Endodermal cell (in vitro differentiated cells): ENCODE results near the gene PRSS36. TPM values are rescaled to one million over a fixed set of nuclear protein-coding genes. Genes with fewer than 3 reads are reported as not detected.
"Not testable (repeated sequence)": the region's sequence is repeated elsewhere in the genome, so short reads cannot be mapped to it uniquely, and the experiment has no call there.

Source experiments
- DNase-seq: peaks from one replicate; pipeline ENCODE4 v3.0.0-alpha.2; 2017
- H3K27ac ChIP-seq: 2 replicates; pipeline ENCODE4 v1.5.1; 2013; ENCODE audit warnings: mild to moderate bottlenecking, low read depth, low read length, moderate library complexity
- H3K27me3 ChIP-seq: 2 replicates; pipeline ENCODE4 v1.6.1; 2013; ENCODE audit warnings: mild to moderate bottlenecking, low read length, moderate library complexity; ENCODE audit not compliant: insufficient read depth, control insufficient read depth, poor library complexity, severe bottlenecking
- H3K36me3 ChIP-seq: 2 replicates; pipeline ENCODE4 v1.7.0; 2013; ENCODE audit warnings: mild to moderate bottlenecking, low read length, moderate library complexity; ENCODE audit not compliant: control insufficient read depth, insufficient read depth
- H3K4me1 ChIP-seq: one replicate; pipeline ENCODE4 v1.7.0; 2013; ENCODE audit warnings: low read length; ENCODE audit not compliant: control insufficient read depth, insufficient read depth
- H3K4me3 ChIP-seq: 2 replicates; pipeline ENCODE4 v1.5.1; 2013; ENCODE audit warnings: mild to moderate bottlenecking, low read length, moderate library complexity
- H3K9ac ChIP-seq: 2 replicates; pipeline ENCODE4 v1.6.1; 2013; ENCODE audit warnings: mild to moderate bottlenecking, low read length, moderate library complexity; ENCODE audit not compliant: poor library complexity, severe bottlenecking; ENCODE audit errors: extremely low read depth
- H3K9me3 ChIP-seq: 2 replicates; pipeline ENCODE4 v1.6.1; 2013; ENCODE audit warnings: mild to moderate bottlenecking, low read length, moderate library complexity; ENCODE audit not compliant: control insufficient read depth
- H3K27ac Mint-ChIP-seq: 2 replicates; pipeline ENCODE4 v1.8.0; 2020; ENCODE audit warnings: mixed read lengths
- H3K27me3 Mint-ChIP-seq: 2 replicates; pipeline ENCODE4 v1.8.0; 2021; ENCODE audit warnings: mild to moderate bottlenecking, mixed read lengths; ENCODE audit not compliant: insufficient read depth
- H3K36me3 Mint-ChIP-seq: 2 replicates; pipeline ENCODE4 v1.8.0; 2020; ENCODE audit warnings: low read depth, mixed read lengths
- H3K4me1 Mint-ChIP-seq: 2 replicates; pipeline ENCODE4 v1.8.0; 2020; ENCODE audit warnings: mixed read lengths
- H3K4me3 Mint-ChIP-seq: 2 replicates; pipeline ENCODE4 v1.8.0; 2020; ENCODE audit warnings: mild to moderate bottlenecking, moderate library complexity, mixed read lengths
- H3K9me3 Mint-ChIP-seq: 2 replicates; pipeline ENCODE4 v1.8.0; 2020; ENCODE audit warnings: mild to moderate bottlenecking, mixed read lengths
- CTCF ChIP-seq: fragments of 200-600 bp; sonication (generic); conservative IDR thresholded peaks from 2 replicates; pipeline ENCODE4 v1.5.0; 2021; ENCODE audit warnings: antibody characterized with exemption, mild to moderate bottlenecking
- WGBS, 2 experiments: methylation state at CpG; one replicate each; pipeline versions ENCODE4 v1.1.5 to v1.1.7; 2013; ENCODE audit warnings: missing lambda C conversion rate in 2 of 2, mixed read lengths in 1 of 2; ENCODE audit not compliant: insufficient coverage in 1 of 2, insufficient read length in 1 of 2; 5-methylcytosine and 5-hydroxymethylcytosine counted together
- total RNA-seq, 2 donors: library from RNA; stranded (reverse); fragmentation: NEBNext Ultra II Directional in 1 of 2; extraction: Animal tissue kit (Norgen Biotek cat#: 25700) in 1 of 2; gene quantifications; 2 replicates in 1 of 2; 3 replicates in 1 of 2; pipeline ENCODE4 v1.2.1, GENCODE V29; 2021

The PRSS36 gene
- total RNA-seq, 2 donors from 2014 or later: 0.22 to 0.71 TPM

DNA sequence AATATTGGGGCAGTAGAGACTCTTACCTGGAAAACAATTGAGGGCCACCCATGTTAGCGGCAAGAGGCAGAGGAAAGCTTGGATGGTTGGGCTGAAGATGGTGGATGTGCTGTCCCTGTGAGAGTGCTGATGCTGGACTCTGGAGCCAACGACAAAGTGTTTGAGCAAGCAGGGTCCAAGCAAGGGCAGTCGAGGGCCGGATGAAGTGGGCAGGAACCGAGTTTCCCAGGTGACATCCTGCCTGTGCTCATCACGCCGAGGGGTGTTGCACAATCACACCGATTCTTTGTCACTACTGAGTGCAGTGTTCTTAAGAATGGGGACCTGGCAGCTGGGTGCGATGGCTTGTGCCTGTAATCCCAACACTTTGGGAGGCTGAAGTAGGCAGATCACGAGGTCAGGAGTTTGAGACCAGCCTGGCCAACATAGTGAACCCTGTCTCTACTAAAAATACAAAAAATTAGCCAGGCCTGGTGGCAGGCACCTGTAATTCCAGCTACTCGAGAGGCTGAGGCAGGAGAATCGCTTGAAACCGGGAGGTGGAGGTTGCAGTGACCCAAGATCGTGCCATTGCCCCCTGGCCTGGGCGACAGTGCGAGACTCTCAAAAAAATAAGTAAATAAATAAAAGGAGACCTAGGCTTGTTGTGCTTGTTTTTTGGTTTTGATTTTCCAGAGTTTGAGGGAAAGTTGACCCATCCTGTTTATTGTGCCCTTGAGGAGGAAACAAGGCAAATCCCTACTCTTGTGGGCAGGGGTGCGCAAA lies 46.6 kb upstream of the PRSS36 start:
- no peaks in the 10 kb centered on the region for H3K27me3 Mint-ChIP-seq
- Histone ChIP-seq H3K27ac (no peak overlapping the region), H3K36me3 (peaks cover 81% of the 10 kb centered on the region), H3K9me3 (no peaks in the 10 kb centered on the region), H3K9ac (no peak overlapping the region), H3K4me1 (no peaks in the 10 kb centered on the region), H3K27me3 (no peaks in the 10 kb centered on the region), H3K4me3 (no peak overlapping the region)
- H3K9me3 Mint-ChIP-seq: no peaks in the 10 kb centered on the region
- peaks cover 60% of the 10 kb centered on the region for H3K36me3 Mint-ChIP-seq
- peaks cover 5% of the 10 kb centered on the region for H3K4me1 Mint-ChIP-seq
- H3K4me3 Mint-ChIP-seq: no peak overlapping the region
- WGBS, 2 experiments: 93 to 95% methylated on average over 14 to 17 of the region's 17 CpGs
- no peak for DNase-seq
- TF ChIP-seq CTCF: no peak
- no peak overlapping the region for H3K27ac Mint-ChIP-seq

DNA sequence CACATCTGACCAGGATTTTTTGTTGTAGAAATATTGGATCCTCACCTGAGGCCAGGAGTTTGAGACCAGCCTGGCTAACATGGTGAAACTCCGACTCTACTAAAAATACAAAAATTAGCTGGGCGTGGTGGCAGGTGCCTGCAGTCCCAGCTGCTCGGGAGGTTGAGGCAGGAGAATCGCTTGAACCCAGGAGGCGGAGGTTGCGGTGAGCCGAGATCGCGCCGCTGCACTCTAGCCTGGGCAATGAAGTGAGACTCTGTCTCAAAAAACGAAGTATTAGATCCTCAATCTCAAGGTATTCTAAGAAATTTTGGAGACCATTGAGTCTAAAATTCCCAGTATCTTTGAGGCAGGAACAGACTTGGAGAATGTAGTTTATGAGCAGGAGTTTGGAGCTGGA lies 46.0 kb upstream of the PRSS36 start:
- not testable (repeated sequence) for H3K27ac Mint-ChIP-seq

DNA sequence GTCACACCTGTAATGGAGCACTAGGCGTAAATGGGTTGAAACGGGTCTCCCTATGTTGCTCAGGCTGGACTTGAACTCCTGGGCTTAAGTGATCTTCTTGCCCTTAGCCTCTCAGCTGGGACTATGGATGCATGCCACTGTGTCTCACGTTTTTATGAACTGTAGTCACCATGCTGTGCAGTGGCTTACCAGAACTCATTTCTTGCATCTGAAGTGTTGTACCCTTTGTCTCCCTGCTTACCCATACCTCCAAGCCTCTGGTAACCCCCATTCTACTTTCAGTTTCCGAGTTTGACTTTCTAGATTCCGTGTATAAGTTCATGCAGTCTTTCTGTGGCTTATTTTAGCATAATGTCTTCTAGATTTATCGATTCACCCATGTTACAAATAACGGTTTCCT lies 45.0 kb upstream of the PRSS36 start:
- no peaks in the 10 kb centered on the region for H3K9me3 Mint-ChIP-seq

More for the DNA sequence above, 46.0 kb upstream of the PRSS36 start:
- not testable (repeated sequence) for H3K27ac ChIP-seq, H3K9me3 ChIP-seq, H3K4me3 ChIP-seq, H3K27me3 ChIP-seq, H3K4me1 ChIP-seq, DNase-seq, H3K9me3 Mint-ChIP-seq, H3K4me1 Mint-ChIP-seq, H3K4me3 Mint-ChIP-seq, H3K9ac ChIP-seq, H3K27me3 Mint-ChIP-seq
- peaks cover 67% of the 10 kb centered on the region for H3K36me3 Mint-ChIP-seq
- 88 to 95% methylated on average over 10 to 11 of the region's 11 CpGs for WGBS, 2 experiments
- H3K36me3 ChIP-seq: peaks cover 88% of the 10 kb centered on the region

More for the DNA sequence above, 45.0 kb upstream of the PRSS36 start:
- no peak overlapping the region for H3K9ac ChIP-seq
- H3K36me3 ChIP-seq: peaks cover 97% of the 10 kb centered on the region
- 93 to 95% methylated on average over 7 of the region's 7 CpGs for WGBS, 2 experiments
- no peak overlapping the region for H3K27ac ChIP-seq
- Mint-ChIP-seq H3K4me1 (no peaks in the 10 kb centered on the region), H3K36me3 (peaks cover 75% of the 10 kb centered on the region), H3K27ac (no peak overlapping the region), H3K27me3 (no peaks in the 10 kb centered on the region), H3K4me3 (no peak overlapping the region)
- no peaks in the 10 kb centered on the region for H3K9me3 ChIP-seq
- DNase-seq: no peak
- no peak for TF ChIP-seq CTCF
- no peaks in the 10 kb centered on the region for H3K4me1 ChIP-seq
- H3K27me3 ChIP-seq: no peaks in the 10 kb centered on the region
- H3K4me3 ChIP-seq: no peak overlapping the region
